ENCODE measurements around the gene GIMAP8.

GIMAP8 gene

GRCh38 chr7:150411606-150412005, 38.8 kb upstream of the GIMAP8 start:
- DNase-seq (ENCODE audit: low read depth in 2 of 2), result no peak

- no peak for DNase-seq (ENCODE audit: low read depth in 2 of 2)
Observed at GRCh38 chr7:150412016-150412415, 38.4 kb upstream of the GIMAP8 start.

GRCh38 chr7:150412518-150413488, 37.6 kb upstream of the GIMAP8 start:
- no peak for DNase-seq (ENCODE audit: low read depth in 2 of 2)

- DNase-seq (ENCODE audit: low read depth in 2 of 2), result no peak
Observed at GRCh38 chr7:150413640-150414081, 36.8 kb upstream of the GIMAP8 start.

GRCh38 chr7:150415161-150416153, 35.0 kb upstream of the GIMAP8 start:
- no peak for DNase-seq (ENCODE audit: low read depth in 2 of 2)

- DNase-seq (ENCODE audit: low read depth in 2 of 2), result no peak
Observed at GRCh38 chr7:150417239-150417638, 33.2 kb upstream of the GIMAP8 start.

- no peak for DNase-seq (ENCODE audit: low read depth in 2 of 2)
Observed at GRCh38 chr7:150417863-150418262, 32.6 kb upstream of the GIMAP8 start.

- DNase-seq (ENCODE audit: low read depth in 2 of 2), result no peak
Observed at GRCh38 chr7:150420242-150420641, 30.2 kb upstream of the GIMAP8 start.

GRCh38 chr7:150420987-150421674, 29.3 kb upstream of the GIMAP8 start:
- peak; percentile 72 to 73 for DNase-seq (ENCODE audit: low read depth in 2 of 2)

- DNase-seq (ENCODE audit: low read depth in 2 of 2), result no peak
Observed at GRCh38 chr7:150421831-150422230, 28.6 kb upstream of the GIMAP8 start.

- no peak for DNase-seq (ENCODE audit: low read depth in 2 of 2)
Observed at GRCh38 chr7:150425670-150426069, 24.8 kb upstream of the GIMAP8 start.

- no peak for DNase-seq (ENCODE audit: low read depth in 2 of 2)
Observed at GRCh38 chr7:150428671-150429451, 21.6 kb upstream of the GIMAP8 start.

- DNase-seq (ENCODE audit: low read depth in 2 of 2), result no peak
Observed at GRCh38 chr7:150429699-150430098, 20.7 kb upstream of the GIMAP8 start.

- DNase-seq (ENCODE audit: low read depth in 2 of 2), result no peak
Observed at GRCh38 chr7:150430465-150431085, 19.9 kb upstream of the GIMAP8 start.

GRCh38 chr7:150431839-150432658, 18.4 kb upstream of the GIMAP8 start:
- no peak for DNase-seq (ENCODE audit: low read depth in 2 of 2)

GRCh38 chr7:150432915-150433892, 17.2 kb upstream of the GIMAP8 start:
- no peak for DNase-seq (ENCODE audit: low read depth in 2 of 2)

- no peak for DNase-seq (ENCODE audit: low read depth in 2 of 2)
Observed at GRCh38 chr7:150434240-150434639, 16.2 kb upstream of the GIMAP8 start.

GRCh38 chr7:150435047-150435389, 15.4 kb upstream of the GIMAP8 start:
- no peak for DNase-seq (ENCODE audit: low read depth in 2 of 2)
